CD4-positive, alpha-beta T cell treated with Interleukin-15 for 4 hours (primary cell): ENCODE data around the gene FOXP3.

Experiments used
- DNase-seq: peaks from one replicate; pipeline ENCODE4 v3.0.0-alpha.2; 2020; ENCODE audit warnings: low spot score

Gene FOXP3

GRCh38 chrX:49273181-49273727 is 8.7 kb upstream of the FOXP3 start:
- DNase-seq = peak; percentile 84

GRCh38 chrX:49272421-49272820 is 7.9 kb upstream of the FOXP3 start:
- DNase-seq = peak; percentile 58

GRCh38 chrX:49271341-49271740 is 6.8 kb upstream of the FOXP3 start:
- no peak for DNase-seq

- DNase-seq = no peak
Measured at GRCh38 chrX:49270249-49270921, 5.9 kb upstream of the FOXP3 start.

GRCh38 chrX:49269767-49270248 is 5.3 kb upstream of the FOXP3 start, which contains the start of gene PPP1R3F:
Gene PPP1R3F (plus strand): TSS chrX:49269793. CDS start chrX:49269870, 77 bp downstream.
- no peak for DNase-seq

- DNase-seq = peak; percentile 97
Measured at GRCh38 chrX:49269010-49269766, 4.7 kb upstream of the FOXP3 start.

- DNase-seq = no peak
Measured at GRCh38 chrX:49268702-49269009, 4.1 kb upstream of the FOXP3 start.

GRCh38 chrX:49266523-49267445 is 2.3 kb upstream of the FOXP3 start:
- DNase-seq = no peak

- DNase-seq = no peak
Measured at GRCh38 chrX:49263631-49264030, 879 bp downstream of the FOXP3 start.

- no peak for DNase-seq
Measured at GRCh38 chrX:49262603-49263002, 1.9 kb downstream of the FOXP3 start.

GRCh38 chrX:49260221-49260985 is 4.1 kb downstream of the FOXP3 start:
- DNase-seq = no peak

GRCh38 chrX:49258749-49259124 is 5.8 kb downstream of the FOXP3 start:
- no peak for DNase-seq

- peak; percentile 34 for DNase-seq
Measured at GRCh38 chrX:49257846-49258748, 6.4 kb downstream of the FOXP3 start.

GRCh38 chrX:49257074-49257790 is 7.3 kb downstream of the FOXP3 start:
- no peak for DNase-seq

GRCh38 chrX:49256268-49256995 is 8.1 kb downstream of the FOXP3 start:
- DNase-seq = no peak

GRCh38 chrX:49254639-49255038 is 9.9 kb downstream of the FOXP3 start:
- DNase-seq = no peak

- DNase-seq = no peak
Measured at GRCh38 chrX:49251325-49251724, 13.2 kb downstream of the FOXP3 start.

GRCh38 chrX:49250578-49250977 is 13.9 kb downstream of the FOXP3 start:
- DNase-seq = no peak

- no peak for DNase-seq
Measured at GRCh38 chrX:49250066-49250465, 14.4 kb downstream of the FOXP3 start.
